Cardiac muscle cell (in vitro differentiated cells and primary cell): ENCODE results near the gene AOPEP. TPM values are rescaled to one million over a fixed set of nuclear protein-coding genes. Genes with fewer than 3 reads are reported as not detected.
A peak's percentile ranks its signal among the peaks of the same experiment; 100 is the strongest.

Source experiments
- DNase-seq, 2 donors: peaks; one replicate each; pipeline versions ENCODE4 v3.0.0 to v3.0.0-alpha.2; 2010 to 2017; ENCODE audit warnings: low read depth in 1 of 2, low spot score in 1 of 2
- H3K27ac ChIP-seq: fragments of 200-600 bp; sonication (generic); 2 replicates; pipeline ENCODE4 v1.5.1; 2016
- H3K27me3 ChIP-seq: fragments of 200-600 bp; sonication (generic); 2 replicates; pipeline ENCODE4 v1.6.0; 2016; ENCODE audit warnings: control low read depth
- H3K36me3 ChIP-seq: fragments of 200-600 bp; sonication (generic); 2 replicates; pipeline ENCODE4 v1.5.1; 2016; ENCODE audit warnings: control low read depth
- H3K4me1 ChIP-seq: fragments of 200-600 bp; sonication (generic); 2 replicates; pipeline ENCODE4 v1.8.1; 2017; ENCODE audit warnings: low read depth, mild to moderate bottlenecking, mixed run types
- H3K4me3 ChIP-seq: fragments of 200-600 bp; sonication (generic); 2 replicates; pipeline ENCODE4 v1.5.1; 2016; ENCODE audit warnings: mild to moderate bottlenecking
- H3K9me3 ChIP-seq: fragments of 200-600 bp; sonication (generic); 2 replicates; pipeline ENCODE4 v1.5.1; 2017; ENCODE audit warnings: low read depth, mild to moderate bottlenecking, control low read depth
- polyA plus RNA-seq: library from polyadenylated mRNA; unstranded; fragments of >200 nt; fragmentation: Nextera tagmentation; extraction: Ambion mirVana; gene quantifications from 2 replicates; pipeline ENCODE4 v1.2.1, GENCODE V29; 2016
- total RNA-seq: library from RNA; depleted of rRNA; stranded (reverse); fragments of >200 nt; gene quantifications from 2 replicates; pipeline ENCODE4 v1.2.3, GENCODE V29; 2016
- TF ChIP-seq, protein P1 (sequence below): IDR thresholded peaks from 2 replicates; pipeline ENCODE4 v1.5.1; 2012; ENCODE audit warnings: low read depth, mild to moderate bottlenecking, low read length

AOPEP gene
- total and polyA plus RNA-seq, 2 experiments from 2014 or later, result 46.8 to 88.7 TPM

DNA sequence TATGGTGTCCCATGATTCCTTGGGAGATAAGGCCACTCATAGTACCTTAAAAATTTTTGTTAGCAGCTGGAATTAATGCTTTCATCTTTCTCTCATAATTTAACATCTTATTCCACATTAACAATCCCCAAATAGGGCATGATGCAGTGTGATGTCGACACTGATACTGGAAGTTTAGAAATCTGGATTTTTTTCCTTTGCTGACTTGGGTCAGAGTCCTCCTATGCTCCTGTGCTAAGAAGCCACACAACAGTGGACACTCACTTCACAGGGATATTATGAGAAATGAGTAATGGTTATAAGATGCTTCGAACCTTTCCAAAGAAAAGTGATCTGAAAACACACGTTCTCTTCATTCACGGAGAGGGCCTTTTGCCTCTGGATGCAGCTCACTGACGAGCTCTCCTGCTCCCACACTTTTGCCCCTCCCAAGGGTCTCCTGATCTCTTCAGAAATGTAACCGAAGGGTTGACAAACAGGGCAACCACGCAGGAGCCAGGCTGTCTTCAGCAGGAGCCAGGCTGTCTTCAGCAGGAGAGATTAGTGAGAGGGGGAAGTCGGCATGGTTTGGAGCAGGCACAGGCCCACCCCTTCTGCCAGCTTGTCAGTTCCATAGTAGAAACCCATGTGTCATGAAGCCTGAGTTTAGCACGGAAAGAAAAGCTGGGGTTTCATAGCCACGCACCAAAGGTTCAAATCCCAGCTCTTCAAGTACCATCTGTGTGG lies 247.8 kb downstream of the AOPEP start:
- Histone ChIP-seq H3K36me3 (no peaks in the 10 kb centered on the region), H3K27me3 (no peaks in the 10 kb centered on the region), H3K9me3 (no peaks in the 10 kb centered on the region), H3K4me3 (no peak overlapping the region), H3K27ac (peak overlapping the region; percentile 78), H3K4me1 (peaks cover 51% of the 10 kb centered on the region)
- TF ChIP-seq, protein P1, sequence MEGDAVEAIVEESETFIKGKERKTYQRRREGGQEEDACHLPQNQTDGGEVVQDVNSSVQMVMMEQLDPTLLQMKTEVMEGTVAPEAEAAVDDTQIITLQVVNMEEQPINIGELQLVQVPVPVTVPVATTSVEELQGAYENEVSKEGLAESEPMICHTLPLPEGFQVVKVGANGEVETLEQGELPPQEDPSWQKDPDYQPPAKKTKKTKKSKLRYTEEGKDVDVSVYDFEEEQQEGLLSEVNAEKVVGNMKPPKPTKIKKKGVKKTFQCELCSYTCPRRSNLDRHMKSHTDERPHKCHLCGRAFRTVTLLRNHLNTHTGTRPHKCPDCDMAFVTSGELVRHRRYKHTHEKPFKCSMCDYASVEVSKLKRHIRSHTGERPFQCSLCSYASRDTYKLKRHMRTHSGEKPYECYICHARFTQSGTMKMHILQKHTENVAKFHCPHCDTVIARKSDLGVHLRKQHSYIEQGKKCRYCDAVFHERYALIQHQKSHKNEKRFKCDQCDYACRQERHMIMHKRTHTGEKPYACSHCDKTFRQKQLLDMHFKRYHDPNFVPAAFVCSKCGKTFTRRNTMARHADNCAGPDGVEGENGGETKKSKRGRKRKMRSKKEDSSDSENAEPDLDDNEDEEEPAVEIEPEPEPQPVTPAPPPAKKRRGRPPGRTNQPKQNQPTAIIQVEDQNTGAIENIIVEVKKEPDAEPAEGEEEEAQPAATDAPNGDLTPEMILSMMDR, result no peak
- DNase-seq, result peak in 1 of 2 donors; percentile 61

DNA sequence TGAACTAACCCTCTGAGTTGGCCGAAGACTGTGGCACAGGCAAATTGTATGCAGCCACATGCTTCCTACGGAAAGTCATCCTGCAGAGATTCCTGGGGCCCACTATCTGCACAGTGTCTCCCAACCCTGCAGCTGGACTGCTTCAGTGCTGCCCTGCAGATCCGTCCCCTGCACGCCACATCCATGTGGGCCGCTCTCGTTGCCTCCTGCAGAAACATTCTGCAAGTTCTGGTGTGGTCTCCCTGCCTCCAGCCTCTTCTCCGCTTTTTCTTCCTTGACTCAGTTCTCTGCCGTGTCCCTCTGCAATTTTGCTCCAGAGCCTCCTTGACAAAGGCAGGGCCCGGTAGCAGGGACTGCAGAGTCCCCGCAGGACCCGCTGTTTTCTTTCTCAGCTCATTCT lies 249.0 kb downstream of the AOPEP start:
- TF ChIP-seq, protein P1, result no peak
- DNase-seq, result no peak
- H3K9me3 ChIP-seq, result no peaks in the 10 kb centered on the region
- H3K27me3 ChIP-seq, result no peaks in the 10 kb centered on the region
- H3K4me3 ChIP-seq, result no peak overlapping the region
- H3K4me1 ChIP-seq, result peaks cover 54% of the 10 kb centered on the region
- H3K27ac ChIP-seq, result no peak overlapping the region
- H3K36me3 ChIP-seq, result no peaks in the 10 kb centered on the region

DNA sequence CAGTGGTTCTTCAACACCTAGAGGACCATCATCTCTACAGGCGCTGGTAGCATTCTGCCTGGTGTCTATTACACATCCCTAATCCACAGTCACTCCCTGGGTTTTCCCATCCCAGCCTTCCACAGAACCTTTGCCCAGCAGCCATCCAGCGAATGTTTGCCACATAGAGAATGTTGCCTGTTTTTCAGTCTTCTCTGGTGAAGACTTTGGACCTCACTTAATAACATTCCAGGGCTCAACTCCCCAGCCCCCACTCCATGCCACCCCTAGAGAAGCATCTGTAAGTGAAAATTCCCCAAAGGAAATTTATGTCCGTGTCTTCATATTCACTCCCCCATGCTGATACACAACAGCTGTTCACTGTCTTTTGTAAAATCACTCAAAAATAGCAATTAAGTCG lies 249.6 kb downstream of the AOPEP start:
- peaks cover 54% of the 10 kb centered on the region for H3K4me1 ChIP-seq
- TF ChIP-seq, protein P1, result no peak

DNA sequence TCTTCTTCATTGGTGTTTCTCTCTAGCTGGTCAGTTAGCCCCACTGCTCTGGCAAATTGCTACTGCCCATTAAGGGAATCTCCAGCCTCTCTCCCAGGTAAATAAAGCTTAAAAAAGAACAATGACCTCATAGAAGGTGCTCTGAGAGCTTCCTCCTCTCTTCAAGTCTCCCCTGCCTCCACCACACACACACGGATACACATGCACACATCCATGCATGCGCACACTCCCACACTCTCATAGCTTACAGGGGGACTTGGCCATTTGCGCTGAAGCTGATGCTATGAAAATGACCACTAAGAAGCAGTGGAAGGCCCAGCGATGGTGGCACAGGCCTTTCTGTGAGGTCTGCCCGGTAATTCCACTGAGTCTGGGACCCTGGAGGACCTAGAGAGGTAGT lies 250.9 kb downstream of the AOPEP start:
- H3K27ac ChIP-seq, result no peak overlapping the region
- H3K4me3 ChIP-seq, result no peak overlapping the region
- H3K27me3 ChIP-seq, result no peaks in the 10 kb centered on the region
- DNase-seq, result no peak
- H3K4me1 ChIP-seq, result peaks cover 46% of the 10 kb centered on the region
- TF ChIP-seq, protein P1, result no peak
- no peaks in the 10 kb centered on the region for H3K9me3 ChIP-seq
- H3K36me3 ChIP-seq, result no peaks in the 10 kb centered on the region

More for the DNA sequence above, 249.6 kb downstream of the AOPEP start:
- no peak overlapping the region for H3K4me3 ChIP-seq
- no peaks in the 10 kb centered on the region for H3K9me3 ChIP-seq
- no peak overlapping the region for H3K27ac ChIP-seq
- no peak for DNase-seq
- no peaks in the 10 kb centered on the region for H3K27me3 ChIP-seq
- no peaks in the 10 kb centered on the region for H3K36me3 ChIP-seq

DNA sequence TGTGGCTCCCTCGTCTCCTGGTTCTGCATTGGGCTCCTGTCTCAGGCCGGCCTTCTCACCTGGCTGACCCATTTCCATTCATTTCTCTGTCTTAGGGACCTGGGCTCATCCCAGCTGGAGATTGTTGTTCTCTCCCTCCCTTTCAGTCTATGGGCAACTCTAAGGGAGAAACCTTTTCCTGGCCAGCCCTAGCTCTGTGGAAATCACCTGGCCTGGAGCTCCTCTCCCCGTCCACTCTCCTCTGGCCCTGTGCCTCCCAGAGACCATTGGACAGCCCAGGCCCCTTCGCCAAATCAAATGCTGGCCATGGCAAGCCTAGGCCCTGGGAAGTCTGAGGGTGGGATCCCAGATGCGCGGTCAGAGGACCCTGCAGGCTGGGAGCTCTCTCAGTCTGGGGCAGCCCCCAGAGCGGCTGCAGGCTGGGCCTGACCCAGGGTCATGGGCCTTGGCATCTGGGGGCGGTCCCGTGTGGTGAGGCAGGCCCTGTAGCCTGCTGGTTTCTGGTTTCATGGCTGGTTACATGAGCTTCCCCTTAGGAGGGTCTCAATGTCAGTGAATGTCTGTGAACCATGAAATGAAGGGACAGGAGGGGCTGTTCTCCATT lies 253.5 kb downstream of the AOPEP start:
- H3K9me3 ChIP-seq, result no peaks in the 10 kb centered on the region
- DNase-seq, result no peak
- TF ChIP-seq, protein P1, result no peak
- H3K36me3 ChIP-seq, result no peaks in the 10 kb centered on the region
- no peaks in the 10 kb centered on the region for H3K27me3 ChIP-seq
- peaks cover 22% of the 10 kb centered on the region for H3K4me1 ChIP-seq
- H3K4me3 ChIP-seq, result no peak overlapping the region
- peak overlapping the region; percentile 21 for H3K27ac ChIP-seq
